Measurements from ENCODE around the gene BASP1.
"Not testable (repeated sequence)": the region's sequence is repeated elsewhere in the genome, so short reads cannot be mapped to it uniquely, and the experiment has no call there.

The BASP1 gene

DNA sequence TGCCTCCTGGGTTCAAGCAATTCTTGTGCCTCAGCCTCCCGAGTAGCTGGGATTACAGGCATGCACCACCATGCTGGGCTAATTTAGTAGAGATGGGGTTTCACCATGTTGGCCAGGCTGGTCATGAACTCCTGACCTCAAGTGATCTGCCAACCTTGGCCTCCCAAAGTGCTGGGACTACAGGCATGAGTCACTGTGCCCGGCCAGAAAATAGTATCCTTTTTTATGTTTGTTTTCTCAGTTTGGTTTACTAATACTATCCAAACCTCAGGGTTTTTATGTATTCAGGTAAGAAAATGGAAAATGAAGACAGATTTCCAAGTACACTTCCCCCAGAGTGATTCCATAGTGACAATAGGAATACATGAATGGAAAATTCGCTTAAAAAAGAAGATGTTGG is 101.7 kb downstream of the BASP1 start:
- not testable (repeated sequence) for DNase-seq (ENCODE audit: low read depth in 2 of 2)

DNA sequence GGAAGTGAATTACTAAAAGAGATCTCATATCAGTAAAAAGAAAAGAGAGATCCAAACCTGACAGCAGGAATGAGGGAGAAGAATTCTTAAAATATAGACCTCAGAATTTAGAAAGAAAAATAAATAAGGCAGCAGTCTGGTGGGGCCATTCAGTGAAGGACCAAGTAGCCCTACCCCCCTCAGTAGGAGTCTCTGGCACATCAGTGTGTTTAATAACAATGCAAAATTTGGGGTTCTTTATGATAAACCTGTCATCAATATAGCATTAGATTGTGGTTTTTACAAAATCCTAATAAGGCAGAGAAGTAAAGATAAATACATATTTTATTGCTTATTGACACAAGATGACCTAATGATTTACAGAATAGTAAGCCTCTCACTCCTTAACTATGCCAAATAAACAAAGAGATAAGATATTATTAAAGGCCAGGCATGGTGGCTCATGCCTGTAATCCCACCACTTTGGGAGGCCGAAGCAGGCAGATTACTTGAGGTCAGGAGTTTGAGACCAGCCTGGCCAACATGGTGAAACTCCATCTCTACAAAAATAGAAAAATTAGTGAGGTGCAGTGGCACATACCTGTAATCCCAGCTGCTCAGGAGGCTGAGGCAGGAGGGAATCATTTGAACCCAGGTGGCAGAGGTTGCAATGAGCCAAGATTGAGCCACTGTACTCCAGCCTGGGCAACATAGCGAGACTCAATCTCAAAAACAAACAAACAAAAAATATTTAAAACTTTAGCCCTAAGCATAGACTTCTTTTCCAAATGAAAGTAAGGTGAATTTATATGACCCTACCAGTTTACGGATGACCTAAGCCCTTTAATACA is 108.6 kb downstream of the BASP1 start:
- DNase-seq (ENCODE audit: low read depth in 2 of 2): no peak

Measured in stimulated activated CD4-positive, alpha-beta T cell treated with anti-CD3 and anti-CD28 coated beads, Interleukin-4, amount 100 ng/mL, for 48 hours (primary cell).